Measurements from ENCODE around the gene AATF. TPM values are rescaled to one million over a fixed set of nuclear protein-coding genes. Genes with fewer than 3 reads are reported as not detected.

The AATF gene
- total RNA-seq, 1 experiment from 2014 or later = 87.6 TPM

DNA sequence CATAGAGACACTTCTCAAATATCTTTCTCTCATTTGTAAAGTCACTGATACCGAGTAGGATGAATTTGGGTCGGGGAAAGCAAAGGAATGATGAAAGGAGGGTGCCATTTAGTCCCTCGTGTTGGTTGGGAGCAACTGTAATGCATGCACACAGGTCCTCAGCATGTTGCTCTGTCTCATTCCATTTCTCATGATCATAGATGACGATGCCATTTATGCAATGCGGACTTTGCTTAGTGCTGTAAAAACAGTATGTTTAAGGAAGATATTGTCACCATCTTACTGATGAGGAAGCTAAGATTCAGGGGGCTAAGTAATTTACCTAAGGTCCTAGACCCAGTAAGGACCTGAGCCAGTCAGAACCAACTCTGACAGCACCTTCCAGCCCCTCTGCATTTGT is 100.1 kb downstream of the AATF start:
- TF ChIP-seq, protein P1, sequence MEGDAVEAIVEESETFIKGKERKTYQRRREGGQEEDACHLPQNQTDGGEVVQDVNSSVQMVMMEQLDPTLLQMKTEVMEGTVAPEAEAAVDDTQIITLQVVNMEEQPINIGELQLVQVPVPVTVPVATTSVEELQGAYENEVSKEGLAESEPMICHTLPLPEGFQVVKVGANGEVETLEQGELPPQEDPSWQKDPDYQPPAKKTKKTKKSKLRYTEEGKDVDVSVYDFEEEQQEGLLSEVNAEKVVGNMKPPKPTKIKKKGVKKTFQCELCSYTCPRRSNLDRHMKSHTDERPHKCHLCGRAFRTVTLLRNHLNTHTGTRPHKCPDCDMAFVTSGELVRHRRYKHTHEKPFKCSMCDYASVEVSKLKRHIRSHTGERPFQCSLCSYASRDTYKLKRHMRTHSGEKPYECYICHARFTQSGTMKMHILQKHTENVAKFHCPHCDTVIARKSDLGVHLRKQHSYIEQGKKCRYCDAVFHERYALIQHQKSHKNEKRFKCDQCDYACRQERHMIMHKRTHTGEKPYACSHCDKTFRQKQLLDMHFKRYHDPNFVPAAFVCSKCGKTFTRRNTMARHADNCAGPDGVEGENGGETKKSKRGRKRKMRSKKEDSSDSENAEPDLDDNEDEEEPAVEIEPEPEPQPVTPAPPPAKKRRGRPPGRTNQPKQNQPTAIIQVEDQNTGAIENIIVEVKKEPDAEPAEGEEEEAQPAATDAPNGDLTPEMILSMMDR (IDR thresholded peaks at IDR 0.05; ENCODE audit: insufficient read depth in 1 of 2, low read depth in 1 of 2, low read length in 1 of 2, severe bottlenecking in 1 of 2, unreplicated experiment in 1 of 2) = no peak
- DNase-seq = no peak
- Mint-ChIP-seq H3K9me3 (ENCODE audit: unreplicated experiment) (no peaks in the 10 kb centered on the region), H3K27ac (ENCODE audit: unreplicated experiment) (no peak overlapping the region), H3K27me3 (ENCODE audit: insufficient read depth, unreplicated experiment) (no peaks in the 10 kb centered on the region), H3K4me3 (ENCODE audit: unreplicated experiment) (no peak overlapping the region), H3K36me3 (ENCODE audit: insufficient read depth, unreplicated experiment) (peaks cover 6% of the 10 kb centered on the region), H3K4me1 (ENCODE audit: low read depth, unreplicated experiment) (no peaks in the 10 kb centered on the region)
- POLR2A ChIA-PET = no interaction called here
- Histone ChIP-seq H3K4me1 (no peaks in the 10 kb centered on the region), H3K36me3 (ENCODE audit: control insufficient read depth, insufficient read depth, low read length) (no peaks in the 10 kb centered on the region; the same call in 1 of the 2 replicates), H3K27me3 (replicated peaks; ENCODE audit: control insufficient read depth, insufficient read depth, low read length) (no peaks in the 10 kb centered on the region), H3K9me3 (no peaks in the 10 kb centered on the region), H3K4me3 (ENCODE audit: low read depth, low read length) (no peak overlapping the region)
- BruUV-seq (replicated peaks) = no TSS peak
- intact Hi-C loops (cut with micrococcal nuclease; ENCODE audit: unreplicated experiment) = loop anchor here (10.0 kb wide), 2 partner anchors 114 to 324 kb away; partner anchors contain the start of gene LHX1
- CTCF ChIA-PET = interaction anchor here (0.7 to 1.2 kb wide), 2 partner anchors 12 to 475 kb away, joined by 5 to 14 read pairs; no protein-coding TSS in a partner anchor

GRCh38 chr17:37050920-37051319 is 102.2 kb downstream of the AATF start:
- no peak overlapping the region for H3K27ac Mint-ChIP-seq (ENCODE audit: unreplicated experiment)
- no peaks in the 10 kb centered on the region; the same call in 1 of the 2 replicates for H3K36me3 ChIP-seq (ENCODE audit: control insufficient read depth, insufficient read depth, low read length)
- no peaks in the 10 kb centered on the region for H3K9me3 ChIP-seq
- CTCF ChIA-PET = no interaction called here
- peaks cover 6% of the 10 kb centered on the region for H3K36me3 Mint-ChIP-seq (ENCODE audit: insufficient read depth, unreplicated experiment)
- H3K4me1 Mint-ChIP-seq (ENCODE audit: low read depth, unreplicated experiment) = no peaks in the 10 kb centered on the region
- H3K4me3 Mint-ChIP-seq (ENCODE audit: unreplicated experiment) = no peak overlapping the region
- no peak overlapping the region for H3K4me3 ChIP-seq (ENCODE audit: low read depth, low read length)
- H3K4me1 ChIP-seq = no peaks in the 10 kb centered on the region
- no peak for DNase-seq
- POLR2A ChIA-PET = no interaction called here
- TF ChIP-seq, protein P1 (IDR thresholded peaks at IDR 0.05; ENCODE audit: insufficient read depth in 1 of 2, low read depth in 1 of 2, low read length in 1 of 2, severe bottlenecking in 1 of 2, unreplicated experiment in 1 of 2) = no peak
- intact Hi-C loops (cut with micrococcal nuclease; ENCODE audit: unreplicated experiment) = no loop called here
- no peaks in the 10 kb centered on the region for H3K27me3 ChIP-seq (replicated peaks; ENCODE audit: control insufficient read depth, insufficient read depth, low read length)
- H3K27me3 Mint-ChIP-seq (ENCODE audit: insufficient read depth, unreplicated experiment) = no peaks in the 10 kb centered on the region
- no peaks in the 10 kb centered on the region for H3K9me3 Mint-ChIP-seq (ENCODE audit: unreplicated experiment)
- no TSS peak for BruUV-seq (replicated peaks)

GRCh38 chr17:37051381-37051780 is 102.6 kb downstream of the AATF start:
- no TSS peak for BruUV-seq (replicated peaks)
- Histone ChIP-seq H3K36me3 (ENCODE audit: control insufficient read depth, insufficient read depth, low read length) (no peaks in the 10 kb centered on the region; the same call in 1 of the 2 replicates), H3K4me1 (no peaks in the 10 kb centered on the region), H3K4me3 (ENCODE audit: low read depth, low read length) (no peak overlapping the region), H3K9me3 (no peaks in the 10 kb centered on the region), H3K27me3 (replicated peaks; ENCODE audit: control insufficient read depth, insufficient read depth, low read length) (no peaks in the 10 kb centered on the region)
- no peak overlapping the region for H3K4me3 Mint-ChIP-seq (ENCODE audit: unreplicated experiment)
- no peaks in the 10 kb centered on the region for H3K4me1 Mint-ChIP-seq (ENCODE audit: low read depth, unreplicated experiment)
- CTCF ChIA-PET = no interaction called here
- H3K27ac Mint-ChIP-seq (ENCODE audit: unreplicated experiment) = no peak overlapping the region
- intact Hi-C loops (cut with micrococcal nuclease; ENCODE audit: unreplicated experiment) = no loop called here
- no peaks in the 10 kb centered on the region for H3K9me3 Mint-ChIP-seq (ENCODE audit: unreplicated experiment)
- POLR2A ChIA-PET = no interaction called here
- peaks cover 6% of the 10 kb centered on the region for H3K36me3 Mint-ChIP-seq (ENCODE audit: insufficient read depth, unreplicated experiment)
- DNase-seq = no peak
- TF ChIP-seq, protein P1 (IDR thresholded peaks at IDR 0.05; ENCODE audit: insufficient read depth in 1 of 2, low read depth in 1 of 2, low read length in 1 of 2, severe bottlenecking in 1 of 2, unreplicated experiment in 1 of 2) = no peak
- H3K27me3 Mint-ChIP-seq (ENCODE audit: insufficient read depth, unreplicated experiment) = no peaks in the 10 kb centered on the region
